ENCODE results near the gene CLECL1.
"Not testable (repeated sequence)": the region's sequence is repeated elsewhere in the genome, so short reads cannot be mapped to it uniquely, and the experiment has no call there.

DNA sequence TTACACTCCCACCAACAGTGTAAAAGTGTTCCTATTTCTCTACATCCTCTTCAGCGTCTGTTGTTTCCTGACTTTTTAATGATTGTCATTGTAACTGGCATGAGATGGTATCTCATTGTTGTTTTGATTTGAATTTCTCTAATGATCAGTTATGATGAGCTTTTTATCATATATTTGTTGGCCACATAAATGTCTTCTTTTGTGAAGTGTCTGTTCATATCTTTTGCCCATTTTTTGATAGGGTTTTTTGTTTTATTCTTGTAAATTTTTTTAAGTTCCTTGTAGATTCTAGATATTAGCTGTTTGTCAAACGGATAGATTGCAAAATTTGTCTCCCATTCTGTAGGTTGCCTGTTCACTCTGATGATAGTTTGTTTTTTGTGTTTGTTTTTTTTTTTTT lies 49.9 kb downstream of the CLECL1 start:
- not testable (repeated sequence) for TF ChIP-seq SRF (IDR thresholded peaks at IDR 0.05; ENCODE audit: low read depth); POLR2AphosphoS5 (IDR thresholded peaks at IDR 0.05; ENCODE audit: low read depth, low read length); EZH2phosphoT487 (IDR thresholded peaks at IDR 0.05; ENCODE audit: borderline replicate concordance); YY1 (IDR thresholded peaks at IDR 0.05; ENCODE audit: extremely low read depth, insufficient replicate concordance, low read depth, low read length); FOSL1 (IDR thresholded peaks at IDR 0.05; ENCODE audit: low read depth); POLR2A (IDR thresholded peaks at IDR 0.05; ENCODE audit: borderline replicate concordance, extremely low read depth, insufficient read depth, insufficient read length); MAX (IDR thresholded peaks at IDR 0.05); RAD21 (IDR thresholded peaks at IDR 0.05; ENCODE audit: low read depth); EGR1 (IDR thresholded peaks at IDR 0.05; ENCODE audit: low read depth); ZNF274 (IDR thresholded peaks at IDR 0.05; ENCODE audit: low read depth, low read length)
- TF ChIP-seq, protein P1, sequence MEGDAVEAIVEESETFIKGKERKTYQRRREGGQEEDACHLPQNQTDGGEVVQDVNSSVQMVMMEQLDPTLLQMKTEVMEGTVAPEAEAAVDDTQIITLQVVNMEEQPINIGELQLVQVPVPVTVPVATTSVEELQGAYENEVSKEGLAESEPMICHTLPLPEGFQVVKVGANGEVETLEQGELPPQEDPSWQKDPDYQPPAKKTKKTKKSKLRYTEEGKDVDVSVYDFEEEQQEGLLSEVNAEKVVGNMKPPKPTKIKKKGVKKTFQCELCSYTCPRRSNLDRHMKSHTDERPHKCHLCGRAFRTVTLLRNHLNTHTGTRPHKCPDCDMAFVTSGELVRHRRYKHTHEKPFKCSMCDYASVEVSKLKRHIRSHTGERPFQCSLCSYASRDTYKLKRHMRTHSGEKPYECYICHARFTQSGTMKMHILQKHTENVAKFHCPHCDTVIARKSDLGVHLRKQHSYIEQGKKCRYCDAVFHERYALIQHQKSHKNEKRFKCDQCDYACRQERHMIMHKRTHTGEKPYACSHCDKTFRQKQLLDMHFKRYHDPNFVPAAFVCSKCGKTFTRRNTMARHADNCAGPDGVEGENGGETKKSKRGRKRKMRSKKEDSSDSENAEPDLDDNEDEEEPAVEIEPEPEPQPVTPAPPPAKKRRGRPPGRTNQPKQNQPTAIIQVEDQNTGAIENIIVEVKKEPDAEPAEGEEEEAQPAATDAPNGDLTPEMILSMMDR (IDR thresholded peaks at IDR 0.05 in 2 of 3, conservative IDR thresholded peaks at IDR 0.05 in 1 of 3; ENCODE audit: borderline replicate concordance in 1 of 3, insufficient read depth in 1 of 3, low read depth in 2 of 3, low read length in 2 of 3), result not testable (repeated sequence)

Data from HCT116 (cell line).